CD14-positive monocyte (primary cell): ENCODE data around the gene SF3A2. TPM values are rescaled to one million over a fixed set of nuclear protein-coding genes. Genes with fewer than 3 reads are reported as not detected.

Experiments used
- DNase-seq, 3 donors: peaks; one replicate each; pipeline ENCODE4 v3.0.0-alpha.2; 2011 to 2022
- H2AFZ ChIP-seq: 2 replicates; pipeline ENCODE4 v1.6.0; 2012; ENCODE audit warnings: mild to moderate bottlenecking, low read depth, low read length, inconsistent platforms; ENCODE audit not compliant: insufficient read depth, poor library complexity, severe bottlenecking
- H3K27ac ChIP-seq, 2 donors: 1 replicate in 1 of 2; 2 replicates in 1 of 2; pipeline ENCODE4 v1.5.1; 2012 to 2013; ENCODE audit warnings: low read length in 2 of 2, control low read depth in 1 of 2, inconsistent platforms in 1 of 2, low read depth in 1 of 2, mild to moderate bottlenecking in 1 of 2
- H3K27me3 ChIP-seq, 2 donors: one replicate each; pipeline versions ENCODE4 v1.6.0 to v1.6.1; 2011 to 2013; ENCODE audit warnings: low read length in 2 of 2; ENCODE audit not compliant: control insufficient read depth in 2 of 2, insufficient read depth in 2 of 2
- H3K36me3 ChIP-seq, 2 donors: replicated peaks in 1 of 2; 1 replicate in 1 of 2; 2 replicates in 1 of 2; pipeline versions ENCODE4 v1.5.1 to v1.6.1; 2012 to 2013; ENCODE audit warnings: low read length in 2 of 2, control low read depth in 1 of 2, inconsistent platforms in 1 of 2, mild to moderate bottlenecking in 1 of 2; ENCODE audit not compliant: insufficient read depth in 2 of 2, control insufficient read depth in 1 of 2
- H3K4me1 ChIP-seq, 2 donors: 1 replicate in 1 of 2; 2 replicates in 1 of 2; pipeline versions ENCODE4 v1.5.1 to v1.6.1; 2012 to 2013; ENCODE audit warnings: low read length in 2 of 2, control low read depth in 1 of 2, inconsistent platforms in 1 of 2, mild to moderate bottlenecking in 1 of 2, moderate library complexity in 1 of 2; ENCODE audit not compliant: insufficient read depth in 2 of 2, control insufficient read depth in 1 of 2
- H3K4me2 ChIP-seq: replicated peaks from 2 replicates; pipeline ENCODE3; 2012; ENCODE audit warnings: low read length, moderate library complexity, mild to moderate bottlenecking; ENCODE audit not compliant: poor library complexity, severe bottlenecking; ENCODE audit errors: extremely low read depth
- H3K4me3 ChIP-seq, 3 experiments: fragments of 200-600 bp in 1 of 3; sonication (generic) in 1 of 3; replicated peaks in 1 of 3; 1 replicate in 2 of 3; 2 replicates in 1 of 3; pipeline ENCODE4 v1.5.1; 2011 to 2013; ENCODE audit warnings: low read length in 3 of 3, mild to moderate bottlenecking in 3 of 3, control low read depth in 2 of 3, low read depth in 2 of 3, inconsistent platforms in 1 of 3, moderate library complexity in 1 of 3
- H3K79me2 ChIP-seq: 2 replicates; pipeline ENCODE4 v1.6.0; 2012; ENCODE audit warnings: mild to moderate bottlenecking, control low read depth, inconsistent platforms, low read length, moderate library complexity; ENCODE audit not compliant: insufficient read depth
- H3K9ac ChIP-seq: 2 replicates; pipeline ENCODE4 v1.6.0; 2017; ENCODE audit warnings: low read length, mild to moderate bottlenecking; ENCODE audit not compliant: insufficient read depth, poor library complexity, severe bottlenecking
- H3K9me3 ChIP-seq, 2 donors: replicated peaks in 1 of 2; 1 replicate in 1 of 2; 2 replicates in 1 of 2; pipeline versions ENCODE4 v1.5.1 to v1.6.1; 2012 to 2013; ENCODE audit warnings: low read length in 2 of 2, control low read depth in 1 of 2; ENCODE audit not compliant: control insufficient read depth in 1 of 2, insufficient read depth in 1 of 2
- H4K20me1 ChIP-seq: 2 replicates; pipeline ENCODE4 v1.6.0; 2012; ENCODE audit warnings: mild to moderate bottlenecking, low read length, control low read depth, moderate library complexity; ENCODE audit not compliant: insufficient read depth
- H3K27ac Mint-ChIP-seq, 7 donors: one replicate each; pipeline ENCODE4 v1.8.0; 2020; ENCODE audit warnings: mild to moderate bottlenecking in 7 of 7, mixed read lengths in 7 of 7, moderate library complexity in 6 of 7, inconsistent platforms in 2 of 7
- H3K27me3 Mint-ChIP-seq, 3 donors: one replicate each; pipeline ENCODE4 v1.8.0; 2021 to 2022; ENCODE audit warnings: low read depth in 3 of 3, mild to moderate bottlenecking in 3 of 3, mixed read lengths in 3 of 3, moderate library complexity in 3 of 3, inconsistent platforms in 1 of 3
- H3K36me3 Mint-ChIP-seq, 2 donors: one replicate each; pipeline ENCODE4 v1.8.0; 2020; ENCODE audit warnings: mixed read lengths in 2 of 2, inconsistent platforms in 1 of 2, mild to moderate bottlenecking in 1 of 2
- H3K4me1 Mint-ChIP-seq: one replicate; pipeline ENCODE4 v1.8.0; 2020; ENCODE audit warnings: mild to moderate bottlenecking, mixed read lengths
- H3K4me3 Mint-ChIP-seq, 2 donors: one replicate each; pipeline ENCODE4 v1.8.0; 2020; ENCODE audit warnings: mild to moderate bottlenecking in 2 of 2, mixed read lengths in 2 of 2, moderate library complexity in 1 of 2
- H3K9me3 Mint-ChIP-seq, 7 donors: one replicate each; pipeline ENCODE4 v1.8.0; 2020 to 2022; ENCODE audit warnings: mixed read lengths in 7 of 7, mild to moderate bottlenecking in 6 of 7, moderate library complexity in 6 of 7, inconsistent platforms in 2 of 7
- CTCF ChIP-seq: fragments of 200-600 bp; IDR thresholded peaks from one replicate; pipeline ENCODE4 v1.8.0; 2022; ENCODE audit warnings: antibody characterized with exemption, mild to moderate bottlenecking
- whole genome bisulfite sequencing: methylation state at CpG from one replicate; pipeline ENCODE4 v1.1.5; 2013; ENCODE audit warnings: missing lambda C conversion rate; ENCODE audit not compliant: insufficient coverage; 5-methylcytosine and 5-hydroxymethylcytosine counted together
- intact Hi-C, 2 donors: fragments of 100-400 bp; cut with micrococcal nuclease; formaldehyde crosslinking; loops; one replicate each; pipeline versions ENCODE4 v1.15.0 to v1.15.1; 2023
- polyA plus RNA-seq, 3 donors: library from polyadenylated mRNA; depleted of rRNA in 1 of 3; unstranded in 2 of 3; stranded (reverse) in 1 of 3; fragments of 300-500 nt in 2 of 3; fragments of >200 nt in 1 of 3; fragmentation: Illumina TruSeq in 2 of 3; gene quantifications; 1 replicate in 2 of 3; 2 replicates in 1 of 3; pipeline ENCODE4 v1.2.3, GENCODE V29; 2012 to 2021

SF3A2 gene
- polyA plus RNA-seq, 3 donors, result 8.0 to 70.8 (median 11.6) TPM

GRCh38 chr19:2282062-2282861, 45.6 kb downstream of the SF3A2 start, which contains the start of gene PEAK3:
TSS of gene PEAK3 (minus strand) at chr19:2282175. CDS start at chr19:2280931, 1,244 bp downstream.
- peaks cover 33 to 49% of the 10 kb centered on the region in 2 donors for H3K4me1 ChIP-seq
- H3K4me2 ChIP-seq, result peak within 1 kb of the TSS; percentile 99
- H3K27me3 ChIP-seq, result no peaks in the 10 kb centered on the region
- H2AFZ ChIP-seq, result peak within 1 kb of the TSS; percentile 35
- intact Hi-C loops, result loop anchor here in 1 of 2 donors (10.0 kb wide), 1 partner anchor 113 kb away; no protein-coding TSS in a partner anchor
- peaks cover 43% of the 10 kb centered on the region for H3K4me1 Mint-ChIP-seq
- H3K27ac Mint-ChIP-seq, result peak within 1 kb of the TSS; percentile 87 to 94 (median 92)
- peak within 1 kb of the TSS; percentile 67 to 82 for H3K27ac ChIP-seq
- H4K20me1 ChIP-seq, result peaks cover 27% of the 10 kb centered on the region
- H3K9ac ChIP-seq, result peak within 1 kb of the TSS; percentile 68
- H3K9me3 ChIP-seq, result no peaks in the 10 kb centered on the region
- H3K9me3 Mint-ChIP-seq, result peaks cover 0 to 4% (median 0%) of the 10 kb centered on the region in 7 donors
- peaks cover 2 to 6% of the 10 kb centered on the region in 2 donors for H3K36me3 ChIP-seq
- H3K36me3 Mint-ChIP-seq, result peaks cover 12 to 30% of the 10 kb centered on the region in 2 donors
- peak within 1 kb of the TSS; percentile 49 to 79 (median 71) for H3K4me3 ChIP-seq
- DNase-seq, result peak; percentile 66 to 78 (median 73)
- WGBS, result 0% methylated on average over 18 of the region's 41 CpGs
- no peak for TF ChIP-seq CTCF
- H3K4me3 Mint-ChIP-seq, result peak within 1 kb of the TSS; percentile 88 to 94
- peaks cover 4 to 9% (median 4%) of the 10 kb centered on the region in 3 donors for H3K27me3 Mint-ChIP-seq
- peaks cover 31% of the 10 kb centered on the region for H3K79me2 ChIP-seq

- Histone ChIP-seq H2AFZ (no peak overlapping the region), H3K27ac (peak overlapping the region in 1 of 2 donors; percentile 82), H3K4me2 (peak overlapping the region; percentile 99), H3K27me3 (no peaks in the 10 kb centered on the region), H3K79me2 (peaks cover 31% of the 10 kb centered on the region), H3K36me3 (peaks cover 0 to 6% of the 10 kb centered on the region in 2 donors), H3K9me3 (no peaks in the 10 kb centered on the region), H4K20me1 (peaks cover 24% of the 10 kb centered on the region), H3K9ac (peak overlapping the region; percentile 68), H3K4me3 (peak overlapping the region in 2 of 3 experiments; percentile 71 to 79), H3K4me1 (peaks cover 39 to 55% of the 10 kb centered on the region in 2 donors)
- H3K27me3 Mint-ChIP-seq, result peaks cover 4 to 9% (median 4%) of the 10 kb centered on the region in 3 donors
- peak overlapping the region; percentile 70 to 94 (median 91) for H3K27ac Mint-ChIP-seq
- DNase-seq, result no peak
- peaks cover 47% of the 10 kb centered on the region for H3K4me1 Mint-ChIP-seq
- peaks cover 0 to 4% (median 0%) of the 10 kb centered on the region in 7 donors for H3K9me3 Mint-ChIP-seq
- no peak for TF ChIP-seq CTCF
- peak overlapping the region; percentile 88 to 94 for H3K4me3 Mint-ChIP-seq
- 82% methylated on average over 10 of the region's 11 CpGs for WGBS
- H3K36me3 Mint-ChIP-seq, result peaks cover 10 to 25% of the 10 kb centered on the region in 2 donors
- intact Hi-C loops, result loop anchor here in 1 of 2 donors (10.0 kb wide), 1 partner anchor 112 kb away; no protein-coding TSS in a partner anchor
These were observed 46.2 kb downstream of the SF3A2 start for GRCh38 chr19:2282862-2283237.
